Muscle layer of duodenum (tissue), 2 donors: ENCODE measurements around the gene BRAF.
"Not testable (repeated sequence)": the region's sequence is repeated elsewhere in the genome, so short reads cannot be mapped to it uniquely, and the experiment has no call there.

Experiments
- H3K27ac ChIP-seq: one replicate; pipeline ENCODE4 v1.7.0; 2013; ENCODE audit warnings: mild to moderate bottlenecking, low read length
- H3K27me3 ChIP-seq: one replicate; pipeline ENCODE4 v1.7.0; 2013; ENCODE audit warnings: low read depth, mild to moderate bottlenecking, control low read depth, low read length
- H3K36me3 ChIP-seq, 2 donors: one replicate each; pipeline ENCODE4 v1.7.0; 2013; ENCODE audit warnings: low read length in 2 of 2, control low read depth in 1 of 2, mild to moderate bottlenecking in 1 of 2; ENCODE audit not compliant: insufficient read depth in 2 of 2, control insufficient read depth in 1 of 2
- H3K4me1 ChIP-seq, 2 donors: one replicate each; pipeline ENCODE4 v1.7.0; 2013; ENCODE audit warnings: low read length in 2 of 2, mild to moderate bottlenecking in 2 of 2, control low read depth in 1 of 2, moderate library complexity in 1 of 2; ENCODE audit not compliant: insufficient read depth in 2 of 2, control insufficient read depth in 1 of 2
- H3K4me3 ChIP-seq, 2 donors: one replicate each; pipeline ENCODE4 v1.7.0; 2013; ENCODE audit warnings: low read length in 2 of 2, low read depth in 1 of 2, mild to moderate bottlenecking in 1 of 2
- H3K9me3 ChIP-seq, 2 donors: one replicate each; pipeline ENCODE4 v1.7.0; 2013; ENCODE audit warnings: low read length in 2 of 2, control low read depth in 1 of 2, mild to moderate bottlenecking in 1 of 2; ENCODE audit not compliant: control insufficient read depth in 1 of 2
- donor health status: healthy.

The BRAF gene

DNA sequence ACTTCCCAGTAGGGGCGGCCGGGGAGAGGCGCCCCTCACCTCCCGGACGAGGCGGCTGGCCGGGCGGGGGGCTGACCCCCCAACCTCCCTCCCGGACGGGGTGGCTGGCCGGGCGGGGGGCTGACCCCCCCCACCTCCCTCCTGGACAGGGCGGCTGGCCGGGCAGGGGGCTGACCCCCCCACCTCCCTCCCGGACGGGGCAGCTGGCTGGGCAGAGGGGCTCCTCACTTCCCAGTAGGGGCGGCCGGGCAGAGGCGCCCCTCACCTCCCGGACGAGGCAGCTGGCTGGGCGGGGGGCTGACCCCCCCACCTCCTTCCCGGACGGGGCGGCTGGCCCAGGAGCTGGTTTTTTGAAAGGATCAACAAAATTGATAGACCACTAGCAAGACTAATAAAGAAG lies 161.6 kb downstream of the BRAF start:
- not testable (repeated sequence) for H3K27ac ChIP-seq, H3K9me3 ChIP-seq, H3K27me3 ChIP-seq, H3K4me1 ChIP-seq, H3K4me3 ChIP-seq
- H3K36me3 ChIP-seq, result peaks cover 0 to 18% of the 10 kb centered on the region in 2 donors

DNA sequence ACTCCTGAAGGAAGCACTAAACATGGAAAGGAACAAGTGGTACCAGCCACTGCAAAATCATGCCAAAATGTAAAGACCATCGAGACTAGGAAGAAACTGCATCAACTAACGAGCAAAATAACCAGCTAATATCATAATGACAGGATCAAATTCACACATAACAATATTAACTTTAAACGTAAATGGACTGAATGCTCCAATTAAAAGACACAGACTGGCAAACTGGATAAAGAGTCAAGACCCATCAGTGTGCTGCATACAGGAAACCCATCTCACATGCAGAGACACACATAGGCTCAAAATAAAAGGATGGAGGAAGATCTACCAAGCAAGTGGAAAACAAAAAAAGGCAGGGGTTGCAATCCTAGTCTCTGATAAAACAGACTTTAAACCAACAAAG lies 163.4 kb downstream of the BRAF start:
- not testable (repeated sequence) for H3K9me3 ChIP-seq, H3K27me3 ChIP-seq, H3K4me3 ChIP-seq, H3K27ac ChIP-seq, H3K36me3 ChIP-seq, H3K4me1 ChIP-seq

- Histone ChIP-seq H3K4me1 (no peaks in the 10 kb centered on the region), H3K27me3 (no peaks in the 10 kb centered on the region), H3K36me3 (peaks cover 0 to 26% of the 10 kb centered on the region in 2 donors), H3K27ac (no peak overlapping the region), H3K4me3 (no peak overlapping the region), H3K9me3 (no peaks in the 10 kb centered on the region)
Measured at GRCh38 chr7:140754506-140754905, 170.2 kb downstream of the BRAF start.

DNA sequence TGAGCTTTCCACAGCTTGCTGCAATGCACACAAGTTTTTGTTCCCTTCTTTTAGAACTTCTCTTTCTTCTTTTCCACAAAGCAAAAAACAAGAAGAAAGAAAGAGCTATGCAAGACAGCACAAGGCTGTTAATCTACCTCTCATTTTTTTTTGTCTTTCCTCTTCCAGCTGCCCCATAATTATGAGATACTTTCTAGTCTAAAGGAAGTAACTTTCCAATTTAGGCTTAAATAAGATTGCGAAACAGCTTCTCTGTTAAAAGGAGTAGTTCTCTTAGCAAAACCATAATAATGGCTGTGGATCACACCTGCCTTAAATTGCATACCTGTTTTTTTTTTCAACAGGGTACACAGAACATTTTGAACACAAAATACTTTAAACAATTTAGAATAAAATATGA lies 172.2 kb downstream of the BRAF start:
- no peaks in the 10 kb centered on the region for H3K27me3 ChIP-seq
- no peak overlapping the region for H3K27ac ChIP-seq
- H3K9me3 ChIP-seq, result no peaks in the 10 kb centered on the region
- no peak overlapping the region for H3K4me3 ChIP-seq
- peaks cover 5 to 39% of the 10 kb centered on the region in 2 donors for H3K36me3 ChIP-seq
- H3K4me1 ChIP-seq, result no peaks in the 10 kb centered on the region

DNA sequence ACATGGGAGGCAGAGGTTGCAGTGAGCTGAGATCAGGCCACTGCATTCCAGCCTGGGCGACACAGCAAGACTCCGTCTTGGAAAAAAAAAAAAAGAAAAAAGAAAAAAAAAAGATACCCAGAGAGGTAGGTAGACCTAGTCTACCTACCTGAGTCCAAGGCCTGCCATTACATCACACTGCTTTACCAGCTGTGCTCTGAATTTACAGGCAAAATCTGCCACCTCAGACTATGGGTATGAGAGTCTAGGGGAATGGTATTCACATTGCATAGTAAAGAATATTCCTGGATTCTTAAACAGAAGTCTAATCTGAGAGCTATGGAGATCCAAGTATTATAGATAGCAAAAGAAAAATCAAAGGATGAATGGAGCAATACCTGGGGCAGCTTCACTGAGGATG lies 178.0 kb downstream of the BRAF start:
- Histone ChIP-seq H3K4me3 (no peak overlapping the region), H3K27me3 (no peaks in the 10 kb centered on the region), H3K4me1 (no peaks in the 10 kb centered on the region), H3K36me3 (peaks cover 5 to 25% of the 10 kb centered on the region in 2 donors), H3K9me3 (no peaks in the 10 kb centered on the region), H3K27ac (no peak overlapping the region)

- Histone ChIP-seq H3K4me1 (no peaks in the 10 kb centered on the region), H3K9me3 (no peaks in the 10 kb centered on the region), H3K36me3 (peaks cover 5 to 21% of the 10 kb centered on the region in 2 donors), H3K27ac (no peak overlapping the region), H3K4me3 (no peak overlapping the region), H3K27me3 (no peaks in the 10 kb centered on the region)
Measured at GRCh38 chr7:140745266-140746058, 179.3 kb downstream of the BRAF start.

DNA sequence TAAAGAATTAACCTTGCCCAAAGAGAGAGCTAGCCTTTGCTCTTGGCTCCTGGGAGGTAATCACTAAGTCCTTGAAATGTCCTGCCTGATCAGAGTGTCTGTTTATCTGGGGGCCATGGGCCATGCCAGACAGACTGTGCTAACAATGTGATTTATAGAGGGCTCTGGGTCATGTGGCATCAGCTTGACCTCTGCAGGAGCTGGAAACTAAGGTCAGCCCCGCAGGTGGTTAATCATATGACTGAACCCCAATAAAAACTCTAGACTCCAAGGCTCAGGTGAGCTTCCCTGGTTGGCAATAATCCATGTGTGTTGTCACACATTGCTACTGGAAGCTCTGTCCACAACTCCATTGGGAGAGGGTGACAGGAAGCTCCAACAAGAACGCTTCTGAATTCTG lies 180.7 kb downstream of the BRAF start:
- Histone ChIP-seq H3K36me3 (peaks cover 10 to 21% of the 10 kb centered on the region in 2 donors), H3K4me3 (no peak overlapping the region), H3K9me3 (no peaks in the 10 kb centered on the region), H3K4me1 (no peaks in the 10 kb centered on the region), H3K27me3 (no peaks in the 10 kb centered on the region), H3K27ac (no peak overlapping the region)

- H3K27ac ChIP-seq, H3K9me3 ChIP-seq, H3K27me3 ChIP-seq, H3K4me1 ChIP-seq, H3K4me3 ChIP-seq: not testable (repeated sequence)
- peaks cover 11 to 15% of the 10 kb centered on the region in 2 donors for H3K36me3 ChIP-seq
Measured at GRCh38 chr7:140743255-140743654, 181.5 kb downstream of the BRAF start.

DNA sequence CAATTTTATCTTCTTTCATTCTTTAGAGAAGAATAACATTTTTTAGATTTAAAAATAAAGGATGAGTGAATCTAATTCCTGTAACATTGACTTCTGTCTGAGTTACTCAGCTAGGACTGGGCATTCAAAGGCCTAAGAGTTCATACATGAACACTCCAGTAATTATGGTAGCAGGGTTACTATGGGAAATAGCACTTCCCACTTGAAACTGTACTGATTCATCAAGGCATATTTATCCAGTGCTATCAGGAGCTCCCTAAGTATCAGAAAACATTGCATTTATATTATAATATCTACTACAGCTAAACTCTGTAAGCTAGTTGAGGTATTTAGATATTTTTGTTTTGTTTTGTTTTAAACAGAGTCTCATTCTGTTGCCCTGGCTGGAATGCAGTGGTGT lies 186.4 kb downstream of the BRAF start:
- H3K9me3 ChIP-seq, result no peaks in the 10 kb centered on the region
- H3K4me3 ChIP-seq, result no peak overlapping the region
- no peaks in the 10 kb centered on the region for H3K27me3 ChIP-seq
- H3K4me1 ChIP-seq, result no peaks in the 10 kb centered on the region
- H3K36me3 ChIP-seq, result peaks cover 11 to 18% of the 10 kb centered on the region in 2 donors
- H3K27ac ChIP-seq, result no peak overlapping the region

DNA sequence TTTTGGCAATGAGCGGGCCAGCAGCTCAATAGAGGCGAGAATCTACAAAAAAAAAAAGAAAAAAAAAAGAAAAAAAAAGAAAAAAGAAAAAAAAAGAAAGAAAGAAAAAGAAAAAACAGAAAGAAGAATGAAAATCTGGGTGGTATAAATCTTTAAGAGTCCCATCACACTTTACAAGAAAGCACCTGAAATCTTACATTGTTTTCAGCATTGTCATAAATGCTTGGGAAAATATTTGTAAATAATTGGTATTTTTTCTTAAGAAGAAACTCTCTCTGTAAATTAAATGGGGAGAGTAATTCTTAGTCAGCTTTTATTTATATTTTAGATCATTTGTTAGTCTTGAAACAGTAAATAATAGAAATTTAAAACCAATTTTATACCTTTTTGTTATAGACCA lies 190.0 kb downstream of the BRAF start:
- Histone ChIP-seq H3K4me1 (no peaks in the 10 kb centered on the region), H3K4me3 (no peak overlapping the region), H3K9me3 (no peaks in the 10 kb centered on the region), H3K27me3 (no peaks in the 10 kb centered on the region), H3K27ac (no peak overlapping the region), H3K36me3 (peaks cover 16 to 17% of the 10 kb centered on the region in 2 donors)

- Histone ChIP-seq H3K27me3 (no peaks in the 10 kb centered on the region), H3K9me3 (no peaks in the 10 kb centered on the region), H3K27ac (no peak overlapping the region), H3K4me3 (no peak overlapping the region), H3K4me1 (no peaks in the 10 kb centered on the region), H3K36me3 (peaks cover 13% of the 10 kb centered on the region in 2 donors)
Measured at GRCh38 chr7:140734096-140734495, 190.6 kb downstream of the BRAF start.

DNA sequence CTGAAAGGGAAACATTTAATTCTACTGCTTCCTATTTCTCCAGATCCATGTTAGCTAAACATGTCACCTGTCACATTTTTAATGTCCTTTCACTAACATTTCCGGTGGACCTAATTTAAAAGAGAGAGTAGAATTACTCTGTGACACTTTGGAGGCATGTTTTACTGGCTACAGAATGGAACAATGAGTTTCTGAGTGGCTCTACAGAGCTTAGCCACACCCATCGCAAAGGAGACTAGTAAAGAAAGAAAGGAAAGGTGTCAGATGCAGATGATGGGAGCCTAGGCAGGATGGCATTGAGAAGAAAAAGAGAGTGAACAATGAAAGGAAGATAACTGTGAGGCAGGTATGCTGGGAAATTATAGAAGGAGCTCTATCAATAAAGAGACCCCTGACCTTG lies 192.3 kb downstream of the BRAF start:
- Histone ChIP-seq H3K4me1 (no peaks in the 10 kb centered on the region), H3K27me3 (no peaks in the 10 kb centered on the region), H3K27ac (no peak overlapping the region), H3K36me3 (peaks cover 4 to 13% of the 10 kb centered on the region in 2 donors), H3K4me3 (no peak overlapping the region), H3K9me3 (no peaks in the 10 kb centered on the region)
